ENCODE results near the gene COL15A1.

The COL15A1 gene

GRCh38 chr9:99019510-99020331 lies 76.0 kb downstream of the COL15A1 start:
- no peak for DNase-seq

GRCh38 chr9:99020786-99021436 lies 77.2 kb downstream of the COL15A1 start:
- no peak for DNase-seq

- DNase-seq = no peak
Observed at GRCh38 chr9:99021512-99021911, 77.8 kb downstream of the COL15A1 start.

- DNase-seq = no peak
Observed at GRCh38 chr9:99023231-99023630, 79.5 kb downstream of the COL15A1 start.

GRCh38 chr9:99023831-99024230 lies 80.1 kb downstream of the COL15A1 start:
- DNase-seq = peak; percentile 36

GRCh38 chr9:99024959-99025358 lies 81.3 kb downstream of the COL15A1 start:
- DNase-seq = no peak

GRCh38 chr9:99025616-99026270 lies 82.0 kb downstream of the COL15A1 start:
- no peak for DNase-seq

- no peak for DNase-seq
Observed at GRCh38 chr9:99026271-99026955, 82.7 kb downstream of the COL15A1 start.

- no peak for DNase-seq
Observed at GRCh38 chr9:99026956-99027298, 83.2 kb downstream of the COL15A1 start.

- no peak for DNase-seq
Observed at GRCh38 chr9:99027443-99027842, 83.7 kb downstream of the COL15A1 start.

GRCh38 chr9:99029083-99029645 lies 85.5 kb downstream of the COL15A1 start:
- DNase-seq = no peak

GRCh38 chr9:99030092-99030511 lies 86.4 kb downstream of the COL15A1 start:
- no peak for DNase-seq

GRCh38 chr9:99030610-99031109 lies 87.0 kb downstream of the COL15A1 start:
- DNase-seq = no peak

- no peak for DNase-seq
Observed at GRCh38 chr9:99031319-99031718, 87.6 kb downstream of the COL15A1 start.

- DNase-seq = no peak
Observed at GRCh38 chr9:99031994-99032393, 88.3 kb downstream of the COL15A1 start.

GRCh38 chr9:99034149-99034548 lies 90.4 kb downstream of the COL15A1 start:
- DNase-seq = no peak

GRCh38 chr9:99035313-99035712 lies 91.6 kb downstream of the COL15A1 start:
- DNase-seq = no peak

- no peak for DNase-seq
Observed at GRCh38 chr9:99037769-99038483, 94.2 kb downstream of the COL15A1 start.

GRCh38 chr9:99038484-99038820 lies 94.7 kb downstream of the COL15A1 start:
- no peak for DNase-seq

- DNase-seq = no peak
Observed at GRCh38 chr9:99039505-99040182, 95.9 kb downstream of the COL15A1 start.

- DNase-seq = no peak
Observed at GRCh38 chr9:99040251-99040900, 96.7 kb downstream of the COL15A1 start.

Data from NCI-H1417 treated with DMSO at 0.1 percent for 48 hours (cell line).